GM19035 (cell line): ENCODE measurements around the gene PSMD1.
A peak's percentile ranks its signal among the peaks of the same experiment; 100 is the strongest.
"Not testable (repeated sequence)": the region's sequence is repeated elsewhere in the genome, so short reads cannot be mapped to it uniquely, and the experiment has no call there.

Experiments used
- ATAC-seq: cut with Tn5 transposase; IDR thresholded peaks from one replicate; pipeline ENCODE4 v1.9.1; 2021; ENCODE audit not compliant: unreplicated experiment

Gene PSMD1

GRCh38 chr2:231056453-231057416 is at the start of gene PSMD1:
PSMD1 (plus strand) TSS chr2:231056867; CDS start chr2:231057026, 159 bp downstream.
- peak; percentile 83 for ATAC-seq

- no peak for ATAC-seq
Measured at GRCh38 chr2:231007286-231008098, 49.2 kb upstream of the PSMD1 start.

- ATAC-seq, result no peak
Measured at GRCh38 chr2:231008131-231008530, 48.5 kb upstream of the PSMD1 start.

GRCh38 chr2:231009236-231009919 is 47.3 kb upstream of the PSMD1 start:
- ATAC-seq, result no peak

GRCh38 chr2:231010201-231010730 is 46.4 kb upstream of the PSMD1 start:
- ATAC-seq, result no peak

GRCh38 chr2:231011526-231011925 is 45.1 kb upstream of the PSMD1 start:
- no peak for ATAC-seq

GRCh38 chr2:231012463-231012862 is 44.2 kb upstream of the PSMD1 start:
- ATAC-seq, result no peak

- no peak for ATAC-seq
Measured at GRCh38 chr2:231013820-231014219, 42.8 kb upstream of the PSMD1 start.

GRCh38 chr2:231015478-231015877 is 41.2 kb upstream of the PSMD1 start:
- ATAC-seq, result no peak

- no peak for ATAC-seq
Measured at GRCh38 chr2:231015926-231016325, 40.7 kb upstream of the PSMD1 start.

GRCh38 chr2:231016566-231017230 is 40.0 kb upstream of the PSMD1 start:
- no peak for ATAC-seq

GRCh38 chr2:231017231-231017598 is 39.5 kb upstream of the PSMD1 start:
- no peak for ATAC-seq

GRCh38 chr2:231018184-231018583 is 38.5 kb upstream of the PSMD1 start:
- no peak for ATAC-seq

- not testable (repeated sequence) for ATAC-seq
Measured at GRCh38 chr2:231025059-231025458, 31.6 kb upstream of the PSMD1 start.

GRCh38 chr2:231028889-231029288 is 27.8 kb upstream of the PSMD1 start:
- no peak for ATAC-seq

GRCh38 chr2:231029563-231029962 is 27.1 kb upstream of the PSMD1 start:
- no peak for ATAC-seq

- ATAC-seq, result no peak
Measured at GRCh38 chr2:231030725-231031124, 25.9 kb upstream of the PSMD1 start.

- no peak for ATAC-seq
Measured at GRCh38 chr2:231032575-231033140, 24.0 kb upstream of the PSMD1 start.

- no peak for ATAC-seq
Measured at GRCh38 chr2:231033147-231034132, 23.2 kb upstream of the PSMD1 start.
